Left colon (tissue), 2 donors: ENCODE data around the gene CHRNB4. TPM values are rescaled to one million over a fixed set of nuclear protein-coding genes. Genes with fewer than 3 reads are reported as not detected.

Experiments
- ATAC-seq: fragments of 200-7000 bp; cut with Tn5 transposase; one replicate; pipeline ENCODE4 v1.9.1; 2020; ENCODE audit warnings: mild to moderate bottlenecking, moderate library complexity
- DNase-seq, 2 donors: peaks; one replicate each; pipeline ENCODE4 v3.0.0-alpha.2; 2020
- intact Hi-C, 2 donors: fragments of 100-400 bp; cut with DNase I in 1 of 2; cut with micrococcal nuclease in 1 of 2; formaldehyde crosslinking; loops; one replicate each; pipeline versions ENCODE4 v1.11.2 to v1.14.0; 2022; cut with DNase I, micrococcal nuclease
- total RNA-seq, 2 donors: library from RNA; stranded (reverse); fragmentation: NEBNext Ultra II Directional; extraction: Animal tissue kit (Norgen Biotek cat#: 25700); gene quantifications; one replicate each; pipeline ENCODE4 v1.2.1, GENCODE V29; 2021
- donor health status: DM: no; HTN: no; CAD: no.
- donor health status: DM: yes; HTN: yes; CAD: no.

Gene CHRNB4
- total RNA-seq, 2 donors from 2014 or later: 0.25 TPM; not detected in 1

DNA sequence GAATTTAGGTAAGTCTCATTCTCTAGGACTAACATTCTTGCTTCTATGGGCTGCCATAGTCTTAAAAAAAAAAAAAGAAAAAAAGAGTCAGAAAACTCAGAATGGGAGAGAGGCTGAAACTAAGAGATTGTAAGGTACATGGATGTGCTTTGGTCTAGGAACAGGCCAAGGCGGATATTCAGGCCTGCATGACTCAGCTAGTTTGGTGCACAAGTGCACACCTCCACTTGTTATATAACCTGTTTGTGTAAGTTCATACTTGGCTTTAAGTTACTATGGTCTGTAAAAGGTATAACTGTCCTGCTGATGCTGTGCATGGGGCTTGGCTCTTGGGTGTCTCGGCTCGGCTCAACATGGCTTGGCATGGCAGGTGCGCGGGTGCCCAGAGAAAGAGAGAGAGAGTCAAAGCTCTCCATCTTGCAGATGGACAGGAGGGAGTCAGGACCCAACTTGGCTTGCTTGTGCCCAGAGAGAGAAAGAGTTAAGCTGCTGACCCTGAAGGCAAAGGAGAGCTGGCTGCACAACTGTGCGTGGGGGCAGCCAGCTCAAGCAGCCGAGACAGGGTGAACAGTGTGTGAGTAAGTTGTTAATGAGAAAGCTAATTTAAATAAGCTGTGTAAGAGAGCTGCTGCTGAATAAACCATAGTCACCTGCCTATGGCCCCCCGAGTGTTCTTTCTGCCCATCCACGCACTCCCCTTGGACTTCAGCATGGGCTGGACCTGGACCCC, 31.4 kb upstream of the CHRNB4 start:
- intact Hi-C loops: no loop called here
- DNase-seq (no peak), ATAC-seq (no peak)

DNA sequence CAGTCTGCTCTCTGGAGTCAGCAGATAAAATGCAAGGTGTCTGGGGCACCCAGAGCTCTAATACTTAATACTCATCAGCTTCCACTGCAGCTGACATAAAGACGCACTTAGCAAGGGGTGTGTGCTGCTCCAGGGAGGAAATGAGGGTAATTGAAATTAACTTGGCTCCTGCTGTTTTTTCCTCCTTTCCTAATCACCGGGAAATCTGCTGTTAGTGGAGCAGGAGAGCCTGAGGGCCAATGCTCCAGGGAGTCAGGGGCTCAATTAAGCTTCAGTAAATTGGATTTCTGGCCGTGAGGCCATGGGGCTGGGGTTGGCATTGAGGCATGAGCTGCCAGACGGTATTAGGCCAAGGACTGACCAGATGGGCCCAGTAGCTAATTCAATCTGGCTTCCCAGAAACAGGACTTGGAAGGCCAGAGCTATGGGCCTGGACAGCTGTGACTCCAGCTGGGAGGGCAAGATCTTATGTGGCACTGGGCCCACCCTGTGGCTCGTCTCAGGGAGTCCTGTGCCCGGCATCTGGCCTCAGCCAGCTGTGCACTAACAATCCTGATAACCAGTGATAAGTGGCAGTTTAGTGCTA, 30.7 kb upstream of the CHRNB4 start:
- DNase-seq (no peak), ATAC-seq (no peak)

DNA sequence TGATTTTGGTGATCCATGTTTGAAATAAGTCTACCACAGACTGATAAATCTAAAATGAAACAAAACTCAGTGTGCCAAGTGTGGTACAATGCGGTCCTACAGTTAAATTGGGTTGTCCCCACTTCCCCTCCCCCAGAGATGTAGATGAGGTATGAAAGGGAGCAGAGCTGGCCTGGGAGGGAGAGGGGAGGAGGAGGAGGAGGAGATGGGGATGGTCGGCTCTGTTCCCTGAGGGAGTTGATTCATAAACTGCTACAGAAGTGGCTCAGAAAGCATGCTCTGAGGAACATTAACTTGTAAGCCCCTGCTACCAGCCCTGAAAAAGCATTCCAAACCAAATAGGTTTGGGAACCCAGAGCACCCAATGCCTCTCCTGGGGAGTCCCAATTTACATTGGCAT, 28.0 kb upstream of the CHRNB4 start:
- ATAC-seq: no peak

More for the DNA sequence above, 30.7 kb upstream of the CHRNB4 start:
- intact Hi-C loops: no loop called here

DNA sequence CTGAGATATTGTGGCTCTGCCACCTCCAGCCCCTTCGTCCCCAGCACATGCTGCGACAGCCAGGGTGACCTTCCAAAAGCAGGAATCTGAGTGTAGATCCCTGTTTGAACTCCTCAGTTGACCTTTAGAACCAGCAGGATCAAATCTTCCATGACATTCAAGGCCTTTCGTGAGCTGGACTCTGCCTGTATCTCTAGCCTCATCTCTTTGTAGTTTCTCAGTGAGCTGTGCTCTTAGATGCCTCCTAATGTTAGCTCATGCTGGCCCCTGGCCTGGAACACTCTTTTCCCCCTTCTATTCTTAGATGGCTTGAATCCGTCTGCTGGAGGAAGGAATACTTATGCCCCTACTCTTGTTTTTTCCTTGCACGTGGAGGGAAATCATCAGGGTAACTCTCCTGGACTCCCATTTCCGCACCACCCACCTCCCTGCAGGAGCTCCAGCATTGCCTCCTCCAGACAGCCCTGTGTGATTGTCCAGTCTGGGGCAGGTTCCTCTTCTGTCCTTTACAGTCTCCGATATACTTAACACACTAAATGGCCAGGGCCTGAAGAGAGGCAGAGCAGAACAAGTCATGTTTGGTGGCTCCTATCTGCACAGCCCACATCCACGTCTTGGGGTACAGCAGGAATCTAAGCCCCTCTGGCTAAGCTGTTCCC, 26.7 kb upstream of the CHRNB4 start:
- DNase-seq: no peak
- intact Hi-C loops: no loop called here
- ATAC-seq: no peak

More for the DNA sequence above, 28.0 kb upstream of the CHRNB4 start:
- DNase-seq: no peak
- intact Hi-C loops: no loop called here

DNA sequence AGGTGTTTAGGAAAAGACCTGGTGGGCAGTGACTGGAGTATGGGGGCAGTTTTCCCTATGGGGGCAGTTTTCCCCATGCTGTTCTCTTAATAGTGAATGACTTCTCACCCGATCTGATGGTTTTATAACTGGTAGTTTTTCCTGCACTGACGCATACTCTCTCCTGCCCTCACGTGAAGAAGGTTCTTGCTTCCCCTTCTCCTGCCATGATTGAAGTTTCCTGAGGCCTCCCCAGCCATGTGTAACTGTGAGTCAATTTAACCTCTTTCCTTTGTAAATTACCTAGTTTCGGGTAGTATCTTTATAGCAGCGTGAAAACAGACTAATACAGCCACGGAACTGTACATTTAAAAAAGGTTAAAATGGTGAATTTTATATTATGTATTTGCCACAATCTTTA, 25.0 kb upstream of the CHRNB4 start:
- no peak for DNase-seq
- intact Hi-C loops: no loop called here
- no peak for ATAC-seq

DNA sequence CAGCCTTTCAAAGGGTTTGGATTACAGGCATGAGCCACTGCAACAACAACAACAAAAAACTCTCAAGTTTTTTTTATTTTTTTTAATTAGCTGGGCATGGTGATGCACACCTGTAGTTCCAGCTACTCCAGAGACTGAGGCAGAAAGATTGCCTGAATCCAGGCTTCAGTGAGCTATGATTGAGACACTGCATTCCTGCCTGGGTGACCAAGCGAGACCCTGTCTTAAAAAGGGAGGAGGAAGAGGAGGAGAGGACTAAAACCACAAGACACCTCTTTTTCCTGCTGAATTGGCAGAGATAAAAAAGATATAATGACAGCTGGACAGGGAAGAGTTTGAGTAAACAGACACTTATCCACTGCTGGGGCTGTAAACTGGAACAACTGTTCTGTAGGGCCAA, 22.7 kb upstream of the CHRNB4 start:
- intact Hi-C loops: no loop called here

DNA sequence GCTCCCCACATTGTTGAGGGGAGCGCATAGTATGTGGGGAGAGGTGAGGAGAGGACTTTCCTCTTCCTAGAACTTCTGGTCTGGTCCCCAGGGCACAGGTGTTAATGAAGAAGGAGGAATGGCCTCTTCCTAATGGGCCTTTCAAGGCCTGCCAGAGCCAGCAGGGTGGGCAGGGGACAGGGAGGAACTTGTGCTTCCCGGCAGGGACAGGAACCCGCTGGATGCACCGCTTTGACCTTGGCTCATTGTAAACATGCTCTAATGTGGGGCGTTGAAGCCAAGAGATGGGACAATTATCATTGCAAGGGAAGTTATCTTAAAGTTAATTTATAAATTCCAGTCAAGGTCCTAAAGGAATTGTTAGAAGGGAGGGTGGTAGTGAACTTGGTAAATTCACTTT, 21.0 kb upstream of the CHRNB4 start:
- DNase-seq (no peak), ATAC-seq (no peak)
- intact Hi-C loops: no loop called here

More for the DNA sequence above, 22.7 kb upstream of the CHRNB4 start:
- DNase-seq: no peak
- ATAC-seq: no peak

DNA sequence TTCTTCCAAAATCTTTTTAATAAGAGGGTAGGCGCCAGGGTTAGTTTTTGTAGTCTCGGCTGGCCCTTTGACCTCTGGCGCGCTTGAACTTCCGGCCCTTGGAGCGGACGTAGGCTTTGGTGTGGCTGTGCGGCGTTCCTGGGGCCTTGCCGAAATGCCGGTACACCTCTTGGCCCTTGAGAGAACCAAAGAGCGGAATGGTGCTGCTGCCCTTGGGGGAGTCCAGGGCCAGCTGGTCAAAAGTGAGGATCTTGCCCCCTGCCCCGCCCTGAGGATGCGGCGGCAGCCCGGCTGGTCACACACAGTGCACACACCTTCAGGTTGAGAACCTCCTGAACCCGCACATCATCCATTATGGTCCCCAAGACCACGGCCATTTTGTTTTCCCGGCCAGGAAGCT, 20.0 kb upstream of the CHRNB4 start:
- ATAC-seq: no peak

DNA sequence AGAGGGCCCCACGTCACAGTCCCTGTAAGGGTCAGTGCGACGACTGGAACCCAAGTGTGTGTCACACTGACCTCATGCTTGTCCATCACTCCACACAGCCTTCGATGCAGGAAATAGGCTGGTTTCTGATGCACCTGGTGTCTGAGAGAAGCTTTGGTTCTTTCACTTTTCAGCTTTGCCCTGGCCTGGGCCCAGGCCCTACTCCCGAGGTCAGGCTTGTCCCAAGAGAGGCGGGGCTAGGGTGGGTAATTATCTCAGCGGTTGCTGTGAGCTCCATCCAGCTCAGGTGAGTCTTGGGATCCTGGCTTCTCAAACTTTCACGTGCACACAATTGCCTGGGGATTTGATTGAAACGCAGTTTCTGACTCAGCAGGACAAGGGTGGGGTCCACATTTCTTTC, 19.6 kb upstream of the CHRNB4 start:
- DNase-seq (no peak), ATAC-seq (no peak)
- intact Hi-C loops: no loop called here

More for the DNA sequence above, 20.0 kb upstream of the CHRNB4 start:
- no peak for DNase-seq
- intact Hi-C loops: no loop called here

DNA sequence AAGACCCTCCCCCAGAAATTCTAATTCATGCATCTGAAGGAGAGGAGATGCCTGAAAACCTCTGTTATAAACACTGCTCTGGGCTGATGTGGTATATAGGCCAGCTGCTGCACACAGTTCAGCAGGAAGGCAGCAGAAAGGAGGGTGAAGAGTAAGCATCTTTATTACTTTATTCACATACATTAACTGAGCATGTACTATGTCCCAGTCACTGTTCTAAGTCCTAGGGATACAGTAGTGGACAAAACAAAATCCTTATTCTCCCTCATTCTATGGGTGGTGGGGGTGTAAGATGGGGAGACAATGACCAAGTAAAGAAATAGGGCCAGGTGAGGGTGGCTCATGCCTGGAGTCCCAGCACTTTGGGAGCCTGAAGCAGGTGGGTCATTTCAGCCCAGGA, 17.8 kb upstream of the CHRNB4 start:
- DNase-seq: no peak
- intact Hi-C loops: no loop called here
- no peak for ATAC-seq

DNA sequence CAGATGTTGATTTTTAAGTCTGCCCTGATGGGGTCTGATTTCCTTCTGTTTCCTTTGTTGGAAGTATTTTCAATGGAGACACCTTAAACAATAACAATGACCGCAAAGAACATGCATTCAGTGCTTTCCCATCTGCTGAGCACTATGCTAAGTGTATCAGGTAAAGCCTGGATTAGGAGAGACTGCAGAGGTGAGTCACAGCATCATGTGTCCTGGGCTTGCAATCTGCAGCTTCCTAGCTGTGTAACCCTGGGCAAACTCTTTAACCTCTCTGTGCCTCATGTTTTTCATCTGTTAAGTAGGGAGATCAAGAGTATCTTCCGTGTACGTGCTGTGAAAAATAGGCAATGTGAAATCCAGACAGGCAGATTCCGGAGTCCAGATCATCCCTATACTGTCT, 13.3 kb upstream of the CHRNB4 start:
- ATAC-seq (no peak), DNase-seq (no peak)
- intact Hi-C loops: no loop called here

DNA sequence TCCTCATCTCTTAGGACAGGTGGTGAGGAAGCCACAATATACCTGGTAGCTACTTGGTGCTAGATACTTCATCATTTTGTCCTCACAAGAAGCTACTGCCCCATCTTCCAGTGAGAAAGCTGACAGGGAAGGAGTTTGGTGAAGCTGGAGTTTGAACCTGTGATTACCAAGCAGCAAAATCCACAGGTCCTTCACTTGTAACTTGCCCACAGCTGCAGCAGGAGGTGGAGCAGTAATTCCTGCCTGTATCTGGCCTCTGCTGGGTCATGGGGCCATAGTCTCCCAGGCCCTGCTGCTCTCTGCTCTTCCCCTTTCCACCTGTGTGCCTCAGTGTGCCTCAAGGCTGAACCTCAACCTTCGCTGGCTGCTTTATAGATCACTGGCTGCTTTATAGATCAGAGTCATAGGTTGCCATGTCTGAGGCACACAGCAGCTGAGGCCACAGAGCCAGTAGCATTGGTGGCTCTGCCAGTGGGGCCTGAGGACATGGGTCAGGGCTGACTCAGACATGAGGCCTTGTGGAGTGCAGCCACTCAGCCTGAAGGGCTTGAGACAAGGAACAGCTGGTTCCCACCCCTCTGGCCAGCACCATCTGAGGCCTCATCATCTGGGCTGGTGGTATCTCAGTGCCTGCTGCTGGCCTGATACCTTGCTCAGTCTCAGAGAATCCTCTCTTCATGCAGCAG, 11.1 kb upstream of the CHRNB4 start:
- intact Hi-C loops: no loop called here
- DNase-seq: no peak
- ATAC-seq: no peak

DNA sequence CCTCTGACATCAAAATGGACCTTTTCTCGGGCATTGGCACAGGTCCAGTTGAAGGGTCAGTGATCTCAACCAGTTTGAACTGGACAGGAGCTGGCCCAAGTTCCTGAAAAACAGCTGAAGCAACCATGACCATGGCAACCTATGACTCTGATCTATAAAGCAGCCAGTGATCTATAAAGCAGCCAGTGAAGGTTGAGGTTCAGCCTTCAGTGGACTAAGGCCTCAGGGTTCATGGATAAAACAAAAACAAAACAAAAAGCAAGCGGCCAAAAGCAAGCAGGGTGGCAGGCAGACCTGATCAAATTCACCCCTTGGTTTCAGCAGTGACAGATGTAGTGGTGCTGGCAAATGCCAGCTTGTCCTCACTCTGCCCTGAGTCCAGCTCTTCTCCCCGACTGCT, 10.0 kb upstream of the CHRNB4 start:
- no peak for ATAC-seq

DNA sequence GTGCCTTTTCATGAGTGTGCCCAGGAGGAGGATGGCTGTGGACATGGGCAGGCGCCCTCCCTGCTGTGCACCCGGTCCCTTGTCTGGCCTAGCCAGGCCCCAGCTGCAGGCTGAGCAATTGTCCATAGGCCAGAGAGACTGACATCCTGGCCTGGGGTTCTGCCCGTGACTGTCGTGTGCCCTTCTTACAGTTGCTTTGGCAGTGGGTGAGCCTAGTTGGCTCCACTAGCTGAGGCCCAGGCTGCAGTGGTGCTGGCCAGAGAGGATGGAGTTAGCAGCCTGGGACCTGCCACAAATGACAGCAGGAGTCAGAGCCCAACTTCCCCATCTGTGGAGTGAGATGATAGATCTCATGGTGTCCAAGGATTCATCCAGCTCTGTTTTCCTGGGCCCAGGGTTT, 9.0 kb upstream of the CHRNB4 start:
- intact Hi-C loops: no loop called here
- no peak for ATAC-seq
- DNase-seq: no peak

More for the DNA sequence above, 10.0 kb upstream of the CHRNB4 start:
- intact Hi-C loops: no loop called here
- no peak for DNase-seq

DNA sequence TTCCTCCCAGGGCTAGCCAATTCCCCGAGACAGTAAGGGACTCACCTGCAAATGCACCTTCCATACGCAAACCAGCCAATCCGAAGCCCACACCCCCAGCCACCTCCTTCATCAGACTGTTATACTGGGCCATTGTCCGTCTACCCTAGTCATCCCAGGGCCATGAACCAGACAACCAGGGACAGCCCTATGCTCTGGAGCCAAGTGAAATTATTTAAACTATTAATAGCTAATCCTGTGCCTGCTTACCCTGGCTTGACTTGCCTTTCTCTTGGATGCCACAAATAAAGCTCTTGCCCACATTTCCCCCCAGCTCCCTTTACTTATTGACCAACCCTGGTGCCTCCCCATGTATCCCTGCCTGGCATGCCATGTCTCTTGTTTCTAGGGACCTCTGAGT, 4.0 kb upstream of the CHRNB4 start:
- no peak for ATAC-seq
- intact Hi-C loops: no loop called here
- DNase-seq: no peak

DNA sequence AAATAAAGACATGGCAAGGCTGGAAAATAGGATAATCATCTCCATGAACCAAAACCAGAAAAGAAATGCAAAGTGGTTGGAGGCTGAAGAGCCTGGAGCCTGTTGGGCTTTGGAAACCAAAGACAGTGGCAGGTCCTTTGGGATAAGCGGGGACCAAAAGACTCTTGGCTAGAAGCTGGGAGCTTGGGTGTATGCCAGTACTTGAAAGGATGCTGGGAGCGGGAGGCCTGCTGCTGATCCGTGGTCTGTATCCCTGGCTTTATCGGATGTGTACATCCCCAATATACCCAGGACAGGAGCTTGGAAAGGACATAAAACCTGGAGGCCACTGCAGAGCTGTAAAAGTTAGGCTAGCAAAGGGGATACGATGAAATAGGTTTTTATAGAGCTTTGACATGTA, 1.3 kb upstream of the CHRNB4 start:
- intact Hi-C loops: no loop called here
- DNase-seq: no peak
- ATAC-seq: no peak

DNA sequence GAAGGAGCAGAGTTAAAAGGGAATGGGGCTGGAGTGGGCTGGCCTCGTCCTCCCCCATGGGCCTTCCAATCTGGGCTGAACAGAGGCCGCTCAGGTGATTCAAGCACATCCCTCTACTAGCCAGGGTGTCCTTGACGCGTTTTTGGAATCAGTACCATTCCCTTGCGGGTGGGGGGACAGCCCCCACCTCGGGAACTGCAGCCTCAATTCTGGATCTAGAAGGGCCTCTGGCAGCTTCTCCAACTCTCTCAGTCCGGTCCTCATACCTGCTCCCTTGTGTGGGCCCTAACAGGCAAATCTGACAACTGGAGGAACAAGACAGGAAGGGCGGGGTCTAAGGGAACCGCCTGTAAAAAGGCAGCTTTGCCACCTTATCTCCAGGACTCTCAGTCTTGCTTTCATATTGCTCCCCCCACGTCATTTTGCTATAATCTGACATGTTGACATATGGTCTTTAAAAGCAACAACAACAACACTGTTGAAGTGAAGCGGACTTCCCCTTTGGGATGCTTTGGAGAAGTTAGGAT, 802 bp upstream of the CHRNB4 start:
- intact Hi-C loops: no loop called here
- ATAC-seq: no peak
- no peak for DNase-seq

DNA sequence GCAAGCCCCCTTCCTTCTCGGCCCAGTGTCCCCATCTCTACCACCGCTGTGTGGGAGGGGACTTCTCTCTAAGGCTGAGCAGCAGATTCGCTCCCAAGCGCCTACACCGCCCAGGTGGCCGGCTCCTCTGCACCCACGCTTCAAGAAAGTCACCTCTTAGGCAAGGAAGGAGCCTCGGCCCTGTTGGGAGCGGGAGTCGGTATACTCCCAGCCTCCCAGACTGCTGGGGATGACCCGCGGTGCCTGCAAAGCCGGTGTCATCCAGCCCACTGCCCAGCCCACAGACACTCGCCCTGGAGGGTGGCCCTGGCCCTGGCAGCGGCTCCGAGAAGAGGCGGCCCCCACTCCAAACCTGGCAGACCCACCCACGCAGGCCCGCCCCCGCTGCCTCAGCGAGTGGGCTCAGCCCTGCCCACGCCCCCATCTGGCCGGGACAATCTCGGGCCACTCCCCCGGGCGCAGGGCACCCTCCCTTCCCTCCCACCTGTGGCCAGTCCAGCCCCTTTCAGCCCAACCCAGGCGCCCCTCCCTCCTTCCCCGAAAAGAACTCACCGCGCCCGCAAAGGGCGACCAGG, 396 bp downstream of the CHRNB4 start:
- ATAC-seq: peak; percentile 82
- intact Hi-C loops: no loop called here

DNA sequence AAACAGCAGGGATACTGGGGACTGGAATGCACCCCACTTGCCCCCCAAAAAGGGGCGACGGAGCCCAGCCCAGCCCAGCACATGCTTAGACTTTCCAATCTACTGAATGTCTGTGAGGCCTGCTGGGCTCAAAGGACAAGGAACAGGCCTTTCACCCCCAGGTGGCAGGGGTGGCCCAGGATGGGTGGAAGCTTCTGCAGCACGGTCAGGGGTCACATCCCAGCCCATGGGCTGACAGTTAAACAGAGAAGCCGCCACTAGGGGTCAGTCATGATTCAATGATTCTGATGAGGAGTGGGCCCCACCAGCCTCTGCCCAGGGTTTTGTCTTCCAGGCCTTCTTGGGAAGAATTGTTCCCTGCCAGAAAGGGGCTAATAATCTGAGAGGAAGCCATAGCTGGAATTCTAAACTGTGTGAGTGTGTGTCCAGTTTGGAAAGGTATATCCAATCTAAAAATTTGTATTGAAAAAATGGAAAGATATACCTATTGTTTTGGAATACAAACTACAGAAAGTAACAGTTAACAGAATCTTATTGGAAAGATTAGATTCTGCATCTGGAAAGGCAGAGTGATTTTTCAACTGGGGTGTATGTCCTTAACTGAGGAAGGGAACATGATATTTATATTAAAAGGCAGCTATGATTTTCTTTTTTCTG, 2.2 kb downstream of the CHRNB4 start:
- intact Hi-C loops: no loop called here
- ATAC-seq (peak; percentile 59), DNase-seq (peak in 1 of 2 donors; percentile 69)

More for the DNA sequence above, 396 bp downstream of the CHRNB4 start:
- DNase-seq: peak; percentile 35 to 38
